Esophagus squamous epithelium (tissue), 5 donors: ENCODE measurements around the gene ZNF878. TPM values are rescaled to one million over a fixed set of nuclear protein-coding genes. Genes with fewer than 3 reads are reported as not detected.
A peak's percentile ranks its signal among the peaks of the same experiment; 100 is the strongest.

Source experiments
- DNase-seq: peaks from one replicate; lab custom pipeline; 2025; lab: John Stamatoyannopoulos, UW
- H3K27ac ChIP-seq, 4 donors: fragments of 200-600 bp; sonication (generic); one replicate each; pipeline ENCODE4 v1.5.1; 2016 to 2019; ENCODE audit warnings: mild to moderate bottlenecking in 1 of 4
- H3K27me3 ChIP-seq, 4 donors: fragments of 200-600 bp; sonication (generic); 1 replicate in 3 of 4; 2 replicates in 1 of 4; pipeline versions ENCODE4 v1.5.1 to v1.6.0; 2017 to 2021; ENCODE audit warnings: antibody characterized with exemption in 1 of 4
- H3K36me3 ChIP-seq, 3 donors: fragments of 200-600 bp; sonication (generic); one replicate each; pipeline ENCODE4 v1.5.1; 2016 to 2019
- H3K4me1 ChIP-seq, 3 donors: fragments of 200-600 bp; sonication (generic); one replicate each; pipeline ENCODE4 v1.5.1; 2017 to 2019
- H3K4me3 ChIP-seq, 4 donors: fragments of 200-600 bp; sonication (generic); 1 replicate in 3 of 4; 2 replicates in 1 of 4; pipeline ENCODE4 v1.5.1; 2016 to 2019; ENCODE audit warnings: mild to moderate bottlenecking in 2 of 4, moderate library complexity in 1 of 4
- H3K9me3 ChIP-seq, 3 donors: fragments of 200-600 bp; sonication (generic); one replicate each; pipeline ENCODE4 v1.5.1; 2016 to 2019
- POLR2A ChIP-seq, 4 donors: fragments of 450-650 bp; IDR thresholded peaks; one replicate each; pipeline ENCODE4 v1.6.1; 2017; ENCODE audit warnings: antibody characterized with exemption in 4 of 4, mild to moderate bottlenecking in 4 of 4, moderate library complexity in 3 of 4
- WGBS, 2 donors: methylation state at CpG; one replicate each; pipeline ENCODE4 v1.1.5; 2018; 5-methylcytosine and 5-hydroxymethylcytosine counted together
- intact Hi-C: fragments of 100-400 bp; cut with DNase I; formaldehyde crosslinking; loops from one replicate; pipeline ENCODE4 v1.15.0; 2022
- total RNA-seq, 4 donors: library from RNA; depleted of rRNA; stranded (reverse); fragments of >200 nt; gene quantifications; one replicate each; pipeline ENCODE4 v1.1.0, GENCODE V29; 2016
- TF ChIP-seq, protein P1 (sequence below), 6 experiments: fragments of 450-650 bp in 4 of 6; fragments of 200-600 bp in 2 of 6; sonication (generic) in 2 of 6; IDR thresholded peaks; one replicate each; pipeline ENCODE4 v1.5.1; 2016 to 2019; ENCODE audit warnings: antibody characterized with exemption in 6 of 6, mild to moderate bottlenecking in 4 of 6, moderate library complexity in 4 of 6
- donor health status: DM: yes; HTN: yes; CAD: no.

The ZNF878 gene
- under 1 TPM in 3 of 4 donors, not detected in 1; 0.38 to 0.66 (median 0.47) TPM for total RNA-seq

DNA sequence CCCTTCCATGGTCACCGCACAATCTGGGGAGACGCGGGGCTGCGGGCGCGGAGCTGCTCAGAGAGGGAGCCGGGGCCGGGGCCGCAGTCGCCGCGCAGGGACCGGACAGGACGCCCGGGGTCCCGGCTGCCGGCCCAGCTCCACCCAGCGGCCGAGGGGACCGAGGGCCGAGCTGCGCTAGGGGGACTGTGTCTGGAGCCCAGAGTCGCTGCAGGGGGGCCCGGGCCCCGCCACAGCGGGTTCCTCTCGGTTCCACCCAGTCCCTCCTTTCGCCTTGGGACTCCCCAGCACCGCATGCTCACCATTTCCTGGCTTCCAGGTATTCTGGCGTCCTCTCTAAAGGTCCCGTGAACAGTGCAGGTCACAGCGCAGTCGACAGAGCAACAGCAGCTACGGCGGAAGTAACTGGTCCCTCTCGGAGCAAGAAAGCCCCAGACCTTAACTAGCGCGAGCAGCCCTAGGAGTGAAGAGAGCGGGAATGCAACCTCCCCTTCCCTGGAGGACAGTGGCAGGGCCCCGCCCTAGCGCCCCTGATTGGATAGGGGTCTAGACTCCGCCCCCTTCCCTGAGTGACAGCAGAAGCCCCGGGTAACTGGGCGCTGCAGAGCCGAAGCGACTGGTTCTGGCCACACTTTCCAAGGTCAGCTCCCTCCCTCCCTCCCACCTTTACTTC, at the start of gene ZNF878:
Gene ZNF878 (minus strand): TSS at position 465 of the 673 bp plus-strand sequence. CDS start 160 bp downstream, at position 305.
- H3K4me3 ChIP-seq, result peak within 1 kb of the TSS; percentile 63 to 79 (median 68)
- H3K4me1 ChIP-seq, result peaks cover 5 to 22% (median 12%) of the 10 kb centered on the region in 3 donors
- TF ChIP-seq, protein P1, sequence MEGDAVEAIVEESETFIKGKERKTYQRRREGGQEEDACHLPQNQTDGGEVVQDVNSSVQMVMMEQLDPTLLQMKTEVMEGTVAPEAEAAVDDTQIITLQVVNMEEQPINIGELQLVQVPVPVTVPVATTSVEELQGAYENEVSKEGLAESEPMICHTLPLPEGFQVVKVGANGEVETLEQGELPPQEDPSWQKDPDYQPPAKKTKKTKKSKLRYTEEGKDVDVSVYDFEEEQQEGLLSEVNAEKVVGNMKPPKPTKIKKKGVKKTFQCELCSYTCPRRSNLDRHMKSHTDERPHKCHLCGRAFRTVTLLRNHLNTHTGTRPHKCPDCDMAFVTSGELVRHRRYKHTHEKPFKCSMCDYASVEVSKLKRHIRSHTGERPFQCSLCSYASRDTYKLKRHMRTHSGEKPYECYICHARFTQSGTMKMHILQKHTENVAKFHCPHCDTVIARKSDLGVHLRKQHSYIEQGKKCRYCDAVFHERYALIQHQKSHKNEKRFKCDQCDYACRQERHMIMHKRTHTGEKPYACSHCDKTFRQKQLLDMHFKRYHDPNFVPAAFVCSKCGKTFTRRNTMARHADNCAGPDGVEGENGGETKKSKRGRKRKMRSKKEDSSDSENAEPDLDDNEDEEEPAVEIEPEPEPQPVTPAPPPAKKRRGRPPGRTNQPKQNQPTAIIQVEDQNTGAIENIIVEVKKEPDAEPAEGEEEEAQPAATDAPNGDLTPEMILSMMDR (IDR thresholded peaks at IDR 0.05), result no peak
- peak in 3 of 4 donors; percentile 51 to 73 (median 53) for TF ChIP-seq POLR2A (IDR thresholded peaks at IDR 0.05)
- H3K9me3 ChIP-seq, result no peaks in the 10 kb centered on the region
- WGBS, 2 donors, result 0% methylated on average over 4 to 14 of the region's 46 CpGs
- DNase-seq, result no peak
- H3K27me3 ChIP-seq, result no peaks in the 10 kb centered on the region
- peak within 1 kb of the TSS; percentile 71 to 77 (median 74) for H3K27ac ChIP-seq
- intact Hi-C loops, result no loop called here
- H3K36me3 ChIP-seq, result no peaks in the 10 kb centered on the region

DNA sequence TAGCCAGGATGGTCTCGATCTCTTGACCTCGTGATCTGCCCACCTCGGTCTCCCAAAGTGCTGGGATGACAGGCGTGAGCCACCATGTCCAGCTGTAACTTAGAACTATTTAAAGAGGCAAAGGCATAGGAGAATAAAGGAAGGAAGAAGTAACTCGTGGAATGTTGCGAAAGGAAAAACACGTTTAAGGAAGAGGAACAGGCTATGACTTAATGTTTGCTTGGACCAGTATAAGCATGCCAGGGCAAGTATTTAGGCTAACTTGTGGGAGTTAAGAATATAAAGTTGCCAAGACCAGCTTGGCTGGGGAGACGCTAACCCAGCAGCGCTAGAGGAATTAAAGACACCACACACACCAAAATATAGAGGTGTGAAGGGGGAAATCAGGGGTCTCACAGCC, 45.3 kb upstream of the ZNF878 start:
- Histone ChIP-seq H3K36me3 (no peaks in the 10 kb centered on the region), H3K9me3 (peaks cover 0 to 24% (median 9%) of the 10 kb centered on the region in 3 donors), H3K4me3 (no peak overlapping the region), H3K4me1 (peaks cover 0 to 8% (median 0%) of the 10 kb centered on the region in 3 donors), H3K27me3 (no peaks in the 10 kb centered on the region), H3K27ac (no peak overlapping the region)
- 54 to 63% methylated on average over 8 to 9 of the region's 9 CpGs for WGBS, 2 donors
- DNase-seq, result no peak
- TF ChIP-seq, protein P1 (IDR thresholded peaks at IDR 0.05), result no peak
- TF ChIP-seq POLR2A (IDR thresholded peaks at IDR 0.05), result no peak
- intact Hi-C loops, result no loop called here

DNA sequence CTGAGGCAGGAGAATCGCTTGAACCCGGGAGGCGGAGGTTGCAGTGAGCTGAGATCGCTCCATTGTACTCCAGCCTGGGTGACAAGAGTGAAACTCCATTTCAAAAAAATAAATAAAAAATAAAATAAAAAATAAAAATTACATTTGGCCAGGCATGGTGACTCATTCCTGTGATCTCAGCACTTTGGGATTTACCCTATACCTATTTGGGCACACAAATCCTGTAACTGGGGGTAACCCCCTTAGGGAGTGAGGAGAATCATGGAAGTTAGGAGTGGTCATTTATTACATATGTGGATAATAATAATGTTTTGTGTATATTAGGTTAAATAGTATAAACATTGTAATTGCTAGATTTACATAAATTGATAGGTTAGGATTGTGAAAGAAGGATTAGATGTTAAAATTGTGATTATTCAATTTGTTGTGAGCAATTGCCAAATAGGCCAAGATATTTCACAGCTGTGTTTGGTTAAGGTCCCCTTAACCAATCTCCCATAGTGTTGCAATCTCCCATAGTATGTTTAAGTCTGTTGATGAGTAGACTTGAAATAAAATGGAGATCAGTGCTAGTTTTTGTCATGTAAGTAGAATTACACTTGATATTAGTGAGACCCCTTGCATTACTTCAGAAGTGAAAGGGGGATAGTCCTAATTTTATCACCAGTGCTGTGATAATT, 42.5 kb upstream of the ZNF878 start:
- no peaks in the 10 kb centered on the region for H3K36me3 ChIP-seq
- no peak overlapping the region for H3K27ac ChIP-seq
- intact Hi-C loops, result no loop called here
- peaks cover 0 to 30% (median 0%) of the 10 kb centered on the region in 3 donors for H3K4me1 ChIP-seq
- H3K9me3 ChIP-seq, result peaks cover 0 to 20% (median 9%) of the 10 kb centered on the region in 3 donors
- 96 to 98% methylated on average over 4 of the region's 4 CpGs for WGBS, 2 donors
- DNase-seq, result no peak
- no peak for TF ChIP-seq POLR2A (IDR thresholded peaks at IDR 0.05)
- TF ChIP-seq, protein P1 (IDR thresholded peaks at IDR 0.05), result no peak
- H3K27me3 ChIP-seq, result no peaks in the 10 kb centered on the region
- no peak overlapping the region for H3K4me3 ChIP-seq

DNA sequence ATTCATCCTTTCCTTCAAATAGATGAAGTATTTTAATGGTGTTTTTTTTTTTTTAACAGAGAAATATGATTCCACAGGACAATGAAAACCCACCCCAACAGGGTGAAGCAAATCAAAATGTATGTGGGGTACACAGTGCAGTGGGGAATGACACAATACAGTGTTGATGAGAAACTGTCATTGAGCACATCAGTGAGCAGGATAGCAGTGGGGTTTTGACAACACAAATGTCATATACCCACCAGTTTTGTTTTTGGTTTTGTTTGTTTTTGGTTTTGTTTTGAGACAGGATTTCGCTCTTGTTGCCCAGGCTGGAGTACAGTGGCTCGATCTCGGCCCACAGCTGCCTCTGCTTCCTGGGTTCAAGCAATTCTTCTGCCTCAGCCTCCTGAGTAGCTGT, 41.0 kb upstream of the ZNF878 start:
- Histone ChIP-seq H3K9me3 (peaks cover 0 to 11% (median 4%) of the 10 kb centered on the region in 3 donors), H3K36me3 (no peaks in the 10 kb centered on the region), H3K27me3 (no peaks in the 10 kb centered on the region), H3K27ac (no peak overlapping the region), H3K4me3 (no peak overlapping the region), H3K4me1 (peaks cover 0 to 30% (median 0%) of the 10 kb centered on the region in 3 donors)
- WGBS, 2 donors, result 82 to 93% methylated on average over 3 of the region's 3 CpGs
- DNase-seq, result no peak
- TF ChIP-seq POLR2A (IDR thresholded peaks at IDR 0.05), result no peak
- TF ChIP-seq, protein P1 (IDR thresholded peaks at IDR 0.05), result no peak
- intact Hi-C loops, result no loop called here

DNA sequence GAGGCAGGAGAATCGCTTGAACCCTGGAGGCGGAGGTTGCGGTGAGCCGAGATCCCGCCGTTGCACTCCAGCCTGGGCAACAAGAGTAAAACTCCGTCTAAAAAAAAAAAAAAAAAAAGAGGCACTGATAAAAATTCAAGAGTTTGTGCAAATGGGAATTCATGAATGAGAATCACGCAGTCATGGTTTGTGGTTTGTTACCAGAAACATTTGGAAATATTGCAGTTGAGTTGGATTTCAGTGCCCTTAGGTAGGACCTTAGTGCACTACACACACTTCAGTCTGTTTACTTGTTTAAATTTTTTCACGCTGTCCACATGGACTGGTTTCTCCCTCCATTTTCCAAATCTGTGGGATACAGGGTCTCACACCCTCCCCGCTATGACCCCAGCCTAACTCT, 40.2 kb upstream of the ZNF878 start:
- peaks cover 0 to 24% (median 0%) of the 10 kb centered on the region in 3 donors for H3K4me1 ChIP-seq
- intact Hi-C loops, result no loop called here
- DNase-seq, result no peak
- no peak for TF ChIP-seq POLR2A (IDR thresholded peaks at IDR 0.05)
- TF ChIP-seq, protein P1 (IDR thresholded peaks at IDR 0.05), result no peak
- WGBS, 2 donors, result 37 to 49% methylated on average over 4 to 10 of the region's 10 CpGs
- H3K27me3 ChIP-seq, result no peaks in the 10 kb centered on the region
- H3K27ac ChIP-seq, result peak overlapping the region in 2 of 4 donors; percentile 71 to 76
- peaks cover 0 to 3% (median 0%) of the 10 kb centered on the region in 3 donors for H3K9me3 ChIP-seq
- H3K36me3 ChIP-seq, result no peaks in the 10 kb centered on the region
- H3K4me3 ChIP-seq, result peak overlapping the region; percentile 53 to 69 (median 56)
